NCI-H187 treated with DMSO at 0.1 percent for 48 hours (cell line): ENCODE results near the gene ZNF513.
"Not testable (repeated sequence)": the region's sequence is repeated elsewhere in the genome, so short reads cannot be mapped to it uniquely, and the experiment has no call there.

Source experiments
- DNase-seq: peaks from one replicate; lab custom pipeline; 2025; lab: John Stamatoyannopoulos, UW

The ZNF513 gene

DNA sequence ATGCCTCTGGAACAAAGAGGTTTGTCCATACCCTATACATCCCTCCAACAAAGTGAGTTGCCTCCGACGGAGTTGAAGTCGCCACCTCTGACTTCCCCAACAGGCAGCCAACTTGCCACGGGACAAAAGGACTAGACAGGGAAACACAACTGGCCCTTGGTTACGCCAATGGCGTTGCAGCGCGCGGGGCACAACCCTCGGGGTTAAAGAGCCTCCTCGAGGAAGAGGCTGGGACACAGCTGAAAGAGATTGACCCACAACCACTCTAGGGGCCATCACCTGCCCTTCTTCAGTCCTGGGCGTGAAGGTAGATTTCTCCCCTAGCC is 24.5 kb downstream of the ZNF513 start:
- DNase-seq = no peak

DNA sequence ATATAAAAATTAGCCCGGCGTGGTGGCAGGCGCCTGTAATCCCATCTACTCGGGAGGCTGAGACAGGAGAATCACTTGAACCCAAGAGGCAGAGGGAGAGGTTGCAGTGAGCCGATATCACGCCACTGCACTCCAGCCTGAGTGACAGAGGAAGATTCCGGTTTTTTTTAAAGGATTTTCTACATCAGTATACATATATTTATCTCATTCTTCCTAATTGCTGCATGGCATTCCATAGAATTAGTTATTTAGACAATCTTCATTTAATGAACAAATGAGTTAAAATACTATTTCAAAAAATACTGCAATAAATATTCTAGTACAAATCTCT is 26.0 kb downstream of the ZNF513 start:
- no peak for DNase-seq

DNA sequence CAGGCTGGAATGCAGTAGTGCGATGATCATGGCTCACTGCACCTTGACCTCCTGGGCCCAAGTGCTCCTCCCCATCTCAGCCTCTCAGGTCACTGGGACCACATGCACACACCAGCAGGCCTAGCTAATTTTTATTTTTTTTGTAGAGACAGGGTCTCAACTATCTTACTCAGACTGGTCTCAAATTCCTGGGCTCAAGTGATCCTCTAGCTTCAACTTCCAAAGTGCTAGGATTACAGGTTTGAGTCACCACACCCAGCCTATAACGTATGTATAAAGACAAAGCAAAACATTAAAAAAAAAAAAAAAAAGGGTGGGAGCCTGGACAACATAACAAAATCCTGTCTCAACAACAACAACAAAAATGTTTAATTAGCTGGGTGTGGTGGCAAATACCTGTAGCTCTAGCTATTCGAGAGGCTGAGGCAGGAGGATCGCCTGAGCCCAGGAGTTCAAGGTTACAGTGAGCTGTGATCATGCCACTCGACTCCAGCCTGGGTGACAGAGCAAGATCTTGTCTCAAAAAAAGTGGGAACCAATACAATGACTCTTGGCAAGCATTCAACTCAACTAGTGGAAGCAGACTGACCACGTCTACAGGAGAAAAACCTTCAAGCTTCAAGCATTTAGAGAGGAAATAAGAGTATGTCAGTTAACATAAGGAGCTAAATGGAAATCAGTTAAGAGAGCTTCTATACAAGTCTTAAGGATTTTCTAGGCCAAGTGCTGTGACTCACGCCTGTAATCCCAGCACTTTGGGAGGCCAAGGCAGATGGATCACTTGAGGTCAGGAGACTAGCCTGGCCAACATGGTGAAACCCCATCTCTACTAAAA is 26.6 kb downstream of the ZNF513 start:
- DNase-seq = no peak

DNA sequence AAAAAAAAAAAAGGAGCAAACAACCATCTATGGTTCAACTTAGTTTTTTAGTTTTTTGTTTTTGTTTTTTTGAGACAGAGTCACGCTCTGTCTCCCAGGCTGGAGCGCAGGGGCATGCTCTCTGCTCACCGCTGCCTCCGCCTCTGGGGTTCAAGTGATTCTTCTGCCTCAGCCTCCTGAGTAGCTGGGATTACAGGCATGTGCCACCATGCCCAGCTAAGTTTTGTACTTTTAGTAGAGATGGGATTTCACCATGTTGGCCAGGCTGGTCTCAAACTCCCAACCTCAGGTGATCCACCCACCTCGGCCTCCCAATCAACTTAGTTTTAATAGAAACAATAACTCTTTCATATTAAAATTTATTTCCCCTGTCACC is 27.2 kb downstream of the ZNF513 start:
- not testable (repeated sequence) for DNase-seq

DNA sequence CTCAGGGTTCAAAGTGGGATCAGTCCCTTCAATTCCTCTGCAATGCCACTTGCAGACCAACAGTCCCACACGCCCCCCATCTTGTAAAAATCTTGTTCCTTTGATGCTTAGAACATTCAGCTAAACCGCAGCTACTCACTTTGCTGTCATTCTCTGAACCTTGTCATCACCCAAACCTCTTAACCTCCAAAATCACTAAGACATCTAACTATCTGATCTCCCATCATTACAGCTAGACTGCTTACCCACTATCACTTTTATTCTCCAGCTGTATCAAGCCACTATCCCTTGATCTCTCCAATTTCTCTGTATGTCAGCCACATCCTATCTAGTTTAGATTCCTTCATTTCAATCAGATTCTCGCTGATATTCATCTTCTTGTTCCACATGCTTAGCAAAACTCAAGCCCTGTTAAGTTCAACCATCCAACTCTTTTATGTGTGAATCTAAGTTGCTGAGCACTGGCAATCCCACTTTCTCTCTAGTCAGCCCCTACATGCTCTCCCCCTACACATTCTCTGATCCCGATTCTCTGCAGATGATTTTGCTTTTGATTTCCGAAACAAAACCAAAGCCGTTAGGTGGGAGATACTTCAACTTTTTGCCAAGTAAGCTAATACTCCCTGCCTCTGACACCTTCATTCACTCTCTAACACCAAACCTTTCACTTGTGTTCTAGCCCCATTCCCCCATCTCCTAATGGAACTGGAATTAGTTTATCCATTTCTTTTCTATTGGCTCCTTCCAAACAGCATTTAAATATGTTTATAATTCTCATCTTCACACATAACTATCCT is 28.5 kb downstream of the ZNF513 start:
- no peak for DNase-seq

- DNase-seq = no peak
Measured at GRCh38 chr2:27350106-27350693, 30.3 kb downstream of the ZNF513 start.

DNA sequence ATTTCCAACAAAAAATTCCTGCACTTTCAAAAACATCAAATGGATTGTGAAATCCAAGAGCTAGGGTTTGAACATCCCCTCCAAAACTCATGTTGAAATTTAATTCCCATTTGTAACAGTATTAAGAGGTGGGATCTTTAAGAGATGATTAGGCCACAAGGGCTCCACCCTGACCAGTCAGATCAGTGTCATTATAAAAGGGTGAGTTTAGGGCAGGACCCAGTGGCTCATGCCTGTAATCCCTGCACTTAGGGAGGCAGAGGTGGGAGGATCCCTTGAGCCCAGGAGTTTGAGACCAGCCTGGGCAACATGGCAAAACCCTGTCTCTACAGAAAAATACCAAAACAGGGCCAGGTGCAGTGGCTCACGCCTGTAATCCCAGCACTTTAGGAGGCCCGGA is 32.9 kb downstream of the ZNF513 start:
- no peak for DNase-seq

GRCh38 chr2:27336173-27336572 is 44.4 kb downstream of the ZNF513 start:
- DNase-seq = no peak

- DNase-seq = no peak
Measured at GRCh38 chr2:27335311-27335710, 45.2 kb downstream of the ZNF513 start.
